GM19452 (cell line): Measurements from ENCODE around the gene KCNH5.

Experiments
- ATAC-seq: cut with Tn5 transposase; IDR thresholded peaks from one replicate; pipeline ENCODE4 v1.9.1; 2021; ENCODE audit not compliant: unreplicated experiment

Gene KCNH5

GRCh38 chr14:62745496-62745895 is 299.8 kb downstream of the KCNH5 start:
- ATAC-seq: no peak

GRCh38 chr14:62743560-62743959 is 301.7 kb downstream of the KCNH5 start:
- no peak for ATAC-seq

- ATAC-seq: no peak
Measured at GRCh38 chr14:62743118-62743517, 302.1 kb downstream of the KCNH5 start.

- no peak for ATAC-seq
Measured at GRCh38 chr14:62739647-62740046, 305.6 kb downstream of the KCNH5 start.

- ATAC-seq: no peak
Measured at GRCh38 chr14:62736048-62737043, 308.9 kb downstream of the KCNH5 start.

- no peak for ATAC-seq
Measured at GRCh38 chr14:62734831-62735230, 310.4 kb downstream of the KCNH5 start.

- no peak for ATAC-seq
Measured at GRCh38 chr14:62722406-62722805, 322.9 kb downstream of the KCNH5 start.

GRCh38 chr14:62718629-62719028 is 326.6 kb downstream of the KCNH5 start:
- no peak for ATAC-seq

GRCh38 chr14:62711351-62712023 is 333.8 kb downstream of the KCNH5 start:
- no peak for ATAC-seq

- no peak for ATAC-seq
Measured at GRCh38 chr14:62710811-62711210, 334.4 kb downstream of the KCNH5 start.

- ATAC-seq: no peak
Measured at GRCh38 chr14:62709773-62710172, 335.5 kb downstream of the KCNH5 start.

- no peak for ATAC-seq
Measured at GRCh38 chr14:62706217-62706616, 339.0 kb downstream of the KCNH5 start.

GRCh38 chr14:62697461-62697860 is 347.8 kb downstream of the KCNH5 start:
- ATAC-seq: no peak

GRCh38 chr14:62696929-62697328 is 348.3 kb downstream of the KCNH5 start:
- no peak for ATAC-seq

GRCh38 chr14:62696331-62696924 is 348.8 kb downstream of the KCNH5 start:
- ATAC-seq: no peak

- ATAC-seq: no peak
Measured at GRCh38 chr14:62694075-62694474, 351.2 kb downstream of the KCNH5 start.

GRCh38 chr14:62692490-62693106 is 352.7 kb downstream of the KCNH5 start:
- no peak for ATAC-seq

- ATAC-seq: no peak
Measured at GRCh38 chr14:62691647-62692489, 353.4 kb downstream of the KCNH5 start.

GRCh38 chr14:62689733-62690132 is 355.5 kb downstream of the KCNH5 start:
- no peak for ATAC-seq

GRCh38 chr14:62687818-62688217 is 357.4 kb downstream of the KCNH5 start:
- no peak for ATAC-seq
